Measurements from ENCODE around the gene PXDC1.

DNA sequence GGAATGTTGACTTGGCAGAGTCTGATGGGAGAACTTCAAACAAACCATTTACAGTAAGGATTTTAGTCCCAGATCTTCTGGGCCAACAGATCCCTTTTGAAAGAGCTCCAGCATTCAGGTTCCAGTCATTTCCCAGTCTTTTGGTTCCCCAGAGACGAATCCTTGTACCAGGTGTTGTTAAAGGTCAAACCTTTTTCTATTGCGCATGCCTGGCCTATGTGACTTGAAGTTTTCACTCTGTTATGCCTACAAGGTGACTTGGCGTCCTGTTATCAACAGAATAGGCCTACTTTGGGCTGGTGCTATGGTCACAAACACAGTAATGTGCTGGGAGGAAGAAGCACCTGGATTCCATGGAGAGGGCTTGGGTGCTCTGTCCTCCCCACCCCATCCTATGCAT is 52.3 kb downstream of the PXDC1 start:
- TF ChIP-seq, protein P1, sequence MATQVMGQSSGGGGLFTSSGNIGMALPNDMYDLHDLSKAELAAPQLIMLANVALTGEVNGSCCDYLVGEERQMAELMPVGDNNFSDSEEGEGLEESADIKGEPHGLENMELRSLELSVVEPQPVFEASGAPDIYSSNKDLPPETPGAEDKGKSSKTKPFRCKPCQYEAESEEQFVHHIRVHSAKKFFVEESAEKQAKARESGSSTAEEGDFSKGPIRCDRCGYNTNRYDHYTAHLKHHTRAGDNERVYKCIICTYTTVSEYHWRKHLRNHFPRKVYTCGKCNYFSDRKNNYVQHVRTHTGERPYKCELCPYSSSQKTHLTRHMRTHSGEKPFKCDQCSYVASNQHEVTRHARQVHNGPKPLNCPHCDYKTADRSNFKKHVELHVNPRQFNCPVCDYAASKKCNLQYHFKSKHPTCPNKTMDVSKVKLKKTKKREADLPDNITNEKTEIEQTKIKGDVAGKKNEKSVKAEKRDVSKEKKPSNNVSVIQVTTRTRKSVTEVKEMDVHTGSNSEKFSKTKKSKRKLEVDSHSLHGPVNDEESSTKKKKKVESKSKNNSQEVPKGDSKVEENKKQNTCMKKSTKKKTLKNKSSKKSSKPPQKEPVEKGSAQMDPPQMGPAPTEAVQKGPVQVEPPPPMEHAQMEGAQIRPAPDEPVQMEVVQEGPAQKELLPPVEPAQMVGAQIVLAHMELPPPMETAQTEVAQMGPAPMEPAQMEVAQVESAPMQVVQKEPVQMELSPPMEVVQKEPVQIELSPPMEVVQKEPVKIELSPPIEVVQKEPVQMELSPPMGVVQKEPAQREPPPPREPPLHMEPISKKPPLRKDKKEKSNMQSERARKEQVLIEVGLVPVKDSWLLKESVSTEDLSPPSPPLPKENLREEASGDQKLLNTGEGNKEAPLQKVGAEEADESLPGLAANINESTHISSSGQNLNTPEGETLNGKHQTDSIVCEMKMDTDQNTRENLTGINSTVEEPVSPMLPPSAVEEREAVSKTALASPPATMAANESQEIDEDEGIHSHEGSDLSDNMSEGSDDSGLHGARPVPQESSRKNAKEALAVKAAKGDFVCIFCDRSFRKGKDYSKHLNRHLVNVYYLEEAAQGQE (IDR thresholded peaks at IDR 0.05): no peak
- TF ChIP-seq, protein P2, sequence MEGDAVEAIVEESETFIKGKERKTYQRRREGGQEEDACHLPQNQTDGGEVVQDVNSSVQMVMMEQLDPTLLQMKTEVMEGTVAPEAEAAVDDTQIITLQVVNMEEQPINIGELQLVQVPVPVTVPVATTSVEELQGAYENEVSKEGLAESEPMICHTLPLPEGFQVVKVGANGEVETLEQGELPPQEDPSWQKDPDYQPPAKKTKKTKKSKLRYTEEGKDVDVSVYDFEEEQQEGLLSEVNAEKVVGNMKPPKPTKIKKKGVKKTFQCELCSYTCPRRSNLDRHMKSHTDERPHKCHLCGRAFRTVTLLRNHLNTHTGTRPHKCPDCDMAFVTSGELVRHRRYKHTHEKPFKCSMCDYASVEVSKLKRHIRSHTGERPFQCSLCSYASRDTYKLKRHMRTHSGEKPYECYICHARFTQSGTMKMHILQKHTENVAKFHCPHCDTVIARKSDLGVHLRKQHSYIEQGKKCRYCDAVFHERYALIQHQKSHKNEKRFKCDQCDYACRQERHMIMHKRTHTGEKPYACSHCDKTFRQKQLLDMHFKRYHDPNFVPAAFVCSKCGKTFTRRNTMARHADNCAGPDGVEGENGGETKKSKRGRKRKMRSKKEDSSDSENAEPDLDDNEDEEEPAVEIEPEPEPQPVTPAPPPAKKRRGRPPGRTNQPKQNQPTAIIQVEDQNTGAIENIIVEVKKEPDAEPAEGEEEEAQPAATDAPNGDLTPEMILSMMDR (IDR thresholded peaks at IDR 0.05; ENCODE audit: low read depth, low read length, missing input control): no peak
- no peak for TF ChIP-seq TAF1 (conservative IDR thresholded peaks at IDR 0.05)

All from liver (tissue), 3 donors.